ENCODE data around the gene CMIP.

DNA sequence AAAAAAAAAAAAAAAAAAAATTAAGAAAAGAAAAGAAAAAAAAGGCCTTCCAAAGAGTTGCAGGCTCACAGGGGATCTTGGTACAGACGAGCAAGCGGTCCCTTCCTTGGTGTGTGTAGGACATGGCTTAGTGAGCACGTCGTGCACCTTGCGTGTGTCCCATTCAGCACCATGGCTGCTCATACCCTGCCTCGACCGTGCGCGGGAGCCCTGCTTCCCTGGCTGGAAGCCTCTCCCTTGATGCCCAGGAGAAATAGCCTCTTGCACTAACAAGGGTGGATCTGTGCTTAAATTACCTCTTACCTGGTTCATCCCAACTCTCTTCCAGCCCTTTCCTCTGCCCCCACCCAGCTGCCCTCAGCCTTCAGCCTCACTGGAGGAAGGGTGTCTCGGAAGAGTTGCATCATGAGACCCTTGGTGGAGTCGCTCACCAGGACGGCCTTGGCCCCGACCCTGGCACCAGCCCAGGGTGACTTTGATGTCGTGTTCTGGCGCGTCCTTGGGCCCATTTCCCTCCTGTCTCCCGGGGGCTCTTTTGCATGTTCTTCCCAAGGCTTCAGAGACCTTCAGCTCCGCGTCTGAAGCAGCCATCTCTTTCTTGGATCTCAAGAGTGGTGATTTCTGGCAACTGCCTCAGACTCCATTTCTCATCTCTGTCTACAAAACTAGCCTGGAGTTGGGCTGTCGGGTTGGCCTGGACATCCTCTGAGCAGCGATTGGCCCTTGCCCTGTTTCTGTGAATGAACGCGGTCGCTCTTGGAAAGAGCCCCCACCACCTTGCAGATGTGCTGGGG is 127.2 kb downstream of the CMIP start:
- TF ChIP-seq SP1 (IDR thresholded peaks at IDR 0.05) (no peak), NFRKB (IDR thresholded peaks at IDR 0.05) (no peak), TARDBP (IDR thresholded peaks at IDR 0.05) (no peak), FOXA1 (IDR thresholded peaks at IDR 0.05) (no peak)
